Measurements from ENCODE around the gene KMT2D. TPM values are rescaled to one million over a fixed set of nuclear protein-coding genes. Genes with fewer than 3 reads are reported as not detected.

KMT2D gene
- total RNA-seq, 2 donors from 2014 or later: 137 to 139 TPM

- ATAC-seq: no peak
- Mint-ChIP-seq H3K27me3 (no peaks in the 10 kb centered on the region), H3K4me3 (no peak overlapping the region), H3K4me1 (peaks cover 8% of the 10 kb centered on the region), H3K36me3 (ENCODE audit: low read depth) (peaks cover 9% of the 10 kb centered on the region), H3K27ac (no peak overlapping the region)
- DNase-seq: no peak
- H3K9me3 ChIP-seq (ENCODE audit: control insufficient read depth, low read length, poor library complexity, severe bottlenecking): no peaks in the 10 kb centered on the region
Measured at GRCh38 chr12:49041881-49042484, 18.6 kb downstream of the KMT2D start.

DNA sequence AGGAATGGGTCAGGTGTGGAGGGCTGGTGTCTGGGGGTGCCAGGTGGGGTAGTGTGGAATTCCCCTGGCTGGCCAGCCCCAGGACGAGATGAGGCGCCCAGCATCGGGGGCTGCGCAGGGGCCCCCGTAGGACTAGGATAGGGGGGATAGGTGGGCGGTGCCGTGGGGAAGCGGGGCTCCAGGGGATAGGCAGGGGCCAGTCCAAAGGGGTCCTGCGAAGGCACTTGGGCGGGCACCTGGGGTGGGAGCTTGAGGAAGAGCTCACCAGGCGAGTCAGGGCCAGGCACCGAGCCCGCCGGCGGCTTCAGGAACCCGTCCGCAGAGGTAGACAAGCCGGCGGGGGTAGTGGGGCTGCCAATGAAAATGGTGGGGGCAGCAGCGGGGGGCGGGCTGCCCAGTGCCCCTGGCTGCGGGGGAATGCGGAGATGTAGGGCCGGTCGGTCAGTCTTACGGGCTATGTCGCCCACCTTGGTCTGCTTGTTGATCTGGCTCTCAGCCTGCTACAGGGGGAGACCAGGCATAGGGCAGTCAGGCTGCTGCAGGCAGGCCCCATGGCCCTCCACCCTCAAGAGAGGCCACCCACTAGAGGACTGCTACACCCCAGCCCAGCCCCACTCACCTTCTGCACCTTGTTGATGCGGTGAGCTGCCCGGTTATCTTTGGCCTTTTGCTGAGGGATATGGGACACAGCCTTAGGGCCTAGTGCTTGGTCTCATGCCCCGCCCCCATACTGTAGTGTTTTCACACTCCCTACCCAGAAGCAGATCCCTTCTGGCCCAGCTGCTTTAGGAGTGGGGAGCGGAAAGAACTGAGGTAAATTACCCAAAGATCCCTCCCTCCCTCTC, 19.3 kb downstream of the KMT2D start:
- DNase-seq (no peak), ATAC-seq (no peak)
- Mint-ChIP-seq H3K4me1 (peaks cover 8% of the 10 kb centered on the region), H3K27ac (peak overlapping the region; percentile 68), H3K36me3 (ENCODE audit: low read depth) (peaks cover 9% of the 10 kb centered on the region), H3K4me3 (no peak overlapping the region), H3K27me3 (no peaks in the 10 kb centered on the region)
- no peaks in the 10 kb centered on the region for H3K9me3 ChIP-seq (ENCODE audit: control insufficient read depth, low read length, poor library complexity, severe bottlenecking)

DNA sequence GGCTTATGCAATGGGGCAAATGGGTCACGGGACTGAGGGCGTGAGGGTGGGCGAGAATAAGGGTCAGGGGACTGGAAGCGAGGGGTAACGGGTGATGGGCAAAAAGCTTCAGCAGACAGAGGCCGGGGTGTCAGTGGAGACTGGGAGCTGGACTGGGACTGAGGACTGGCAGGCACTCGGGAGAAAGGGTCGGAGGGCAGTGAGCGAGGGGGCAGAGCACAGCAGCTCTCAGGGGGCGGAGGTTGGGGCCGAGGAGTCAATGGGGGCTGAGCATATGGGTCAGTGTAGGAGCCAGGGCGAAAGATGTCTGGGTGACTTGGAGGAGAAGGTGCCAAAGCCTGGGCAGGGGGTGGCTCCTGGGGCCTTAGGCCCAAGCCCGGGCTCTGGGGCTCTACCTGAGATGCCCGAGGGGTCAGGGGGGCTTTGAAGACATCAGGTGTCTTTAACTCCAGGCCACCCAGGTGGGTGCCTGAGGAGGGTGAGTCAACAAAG, 20.2 kb downstream of the KMT2D start:
- Mint-ChIP-seq H3K36me3 (ENCODE audit: low read depth) (peaks cover 9% of the 10 kb centered on the region), H3K4me1 (peaks cover 8% of the 10 kb centered on the region), H3K27me3 (no peaks in the 10 kb centered on the region), H3K27ac (peak overlapping the region; percentile 68), H3K4me3 (no peak overlapping the region)
- no peak for ATAC-seq
- DNase-seq: no peak
- no peaks in the 10 kb centered on the region for H3K9me3 ChIP-seq (ENCODE audit: control insufficient read depth, low read length, poor library complexity, severe bottlenecking)

GRCh38 chr12:49039421-49040363, 20.9 kb downstream of the KMT2D start:
- H3K4me3 Mint-ChIP-seq: peak overlapping the region; percentile 47
- DNase-seq: no peak
- peaks cover 9% of the 10 kb centered on the region for H3K36me3 Mint-ChIP-seq (ENCODE audit: low read depth)
- no peaks in the 10 kb centered on the region for H3K9me3 ChIP-seq (ENCODE audit: control insufficient read depth, low read length, poor library complexity, severe bottlenecking)
- H3K27me3 Mint-ChIP-seq: no peaks in the 10 kb centered on the region
- H3K27ac Mint-ChIP-seq: peak overlapping the region; percentile 68
- ATAC-seq: no peak
- H3K4me1 Mint-ChIP-seq: peaks cover 8% of the 10 kb centered on the region

- ATAC-seq (no peak), DNase-seq (no peak)
- Mint-ChIP-seq H3K27ac (no peak overlapping the region), H3K27me3 (no peaks in the 10 kb centered on the region), H3K4me1 (peaks cover 8% of the 10 kb centered on the region), H3K36me3 (ENCODE audit: low read depth) (peaks cover 4% of the 10 kb centered on the region), H3K4me3 (no peak overlapping the region)
- H3K9me3 ChIP-seq (ENCODE audit: control insufficient read depth, low read length, poor library complexity, severe bottlenecking): no peaks in the 10 kb centered on the region
Measured at GRCh38 chr12:49038291-49038955, 22.2 kb downstream of the KMT2D start.

DNA sequence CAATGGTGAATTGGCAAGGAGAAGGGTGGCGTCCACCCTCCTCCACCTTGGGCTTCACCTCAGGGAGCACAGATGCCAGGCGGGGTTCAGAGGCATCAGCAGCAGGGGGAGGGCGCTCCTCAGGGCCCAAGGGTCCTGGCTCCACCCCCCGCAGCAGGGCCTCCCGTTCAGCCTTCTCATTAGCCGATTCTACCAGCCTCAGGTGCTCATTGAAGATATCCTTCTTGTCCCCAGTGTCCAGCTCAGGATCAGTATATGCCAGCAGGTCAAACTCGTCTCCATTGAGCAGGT, 22.7 kb downstream of the KMT2D start:
- Mint-ChIP-seq H3K36me3 (ENCODE audit: low read depth) (peaks cover 3% of the 10 kb centered on the region), H3K4me3 (no peak overlapping the region), H3K27ac (no peak overlapping the region), H3K4me1 (peaks cover 8% of the 10 kb centered on the region), H3K27me3 (no peaks in the 10 kb centered on the region)
- DNase-seq (no peak), ATAC-seq (no peak)
- H3K9me3 ChIP-seq (ENCODE audit: control insufficient read depth, low read length, poor library complexity, severe bottlenecking): no peaks in the 10 kb centered on the region

GRCh38 chr12:49037111-49037946, 23.3 kb downstream of the KMT2D start:
- no peak for DNase-seq
- Mint-ChIP-seq H3K4me1 (peaks cover 8% of the 10 kb centered on the region), H3K27ac (no peak overlapping the region), H3K27me3 (no peaks in the 10 kb centered on the region), H3K4me3 (no peak overlapping the region), H3K36me3 (ENCODE audit: low read depth) (peaks cover 3% of the 10 kb centered on the region)
- ATAC-seq: no peak
- H3K9me3 ChIP-seq (ENCODE audit: control insufficient read depth, low read length, poor library complexity, severe bottlenecking): no peaks in the 10 kb centered on the region

DNA sequence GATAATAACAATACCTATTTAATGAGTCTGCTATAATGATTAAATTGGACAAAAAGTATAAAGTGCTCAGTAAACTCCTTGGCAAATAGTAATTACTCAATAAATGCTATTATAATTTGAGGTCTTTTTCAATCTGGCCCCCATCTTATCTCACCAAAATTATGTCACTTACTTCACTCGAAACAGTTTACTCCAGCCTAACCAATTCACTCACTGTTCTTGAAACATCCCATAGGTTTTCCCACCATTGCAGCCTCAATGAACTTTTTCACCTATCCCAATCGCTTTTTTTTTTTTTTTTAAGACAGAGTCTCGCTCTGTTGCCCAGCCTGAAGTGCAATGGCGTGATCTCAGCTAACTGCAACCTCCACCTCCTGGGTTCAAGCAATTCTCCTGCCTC, 24.6 kb downstream of the KMT2D start:
- Mint-ChIP-seq H3K4me1 (peaks cover 8% of the 10 kb centered on the region), H3K4me3 (no peak overlapping the region), H3K27me3 (no peaks in the 10 kb centered on the region), H3K36me3 (ENCODE audit: low read depth) (peaks cover 3% of the 10 kb centered on the region), H3K27ac (peak overlapping the region; percentile 60)
- H3K9me3 ChIP-seq (ENCODE audit: control insufficient read depth, low read length, poor library complexity, severe bottlenecking): no peaks in the 10 kb centered on the region
- DNase-seq: no peak
- no peak for ATAC-seq

DNA sequence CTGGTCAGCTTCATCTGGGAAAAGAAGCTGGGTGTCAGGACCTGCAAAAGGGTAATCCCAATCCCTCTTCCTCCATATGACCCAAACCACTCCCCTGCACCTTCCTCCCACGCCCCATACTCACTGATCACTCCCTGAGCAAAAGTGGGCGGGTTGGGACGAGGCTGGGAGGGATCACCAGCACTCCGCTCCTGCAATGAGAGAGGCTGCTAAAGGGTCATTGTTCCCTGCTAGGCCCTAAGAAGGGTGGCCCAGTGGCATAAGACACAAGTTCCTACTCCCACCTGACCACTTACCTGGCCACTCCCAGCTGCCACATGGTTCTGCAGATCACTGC, 26.3 kb downstream of the KMT2D start:
- H3K27ac Mint-ChIP-seq: peak overlapping the region; percentile 32
- H3K36me3 Mint-ChIP-seq (ENCODE audit: low read depth): peaks cover 3% of the 10 kb centered on the region

GRCh38 chr12:49033611-49034285, 26.8 kb downstream of the KMT2D start:
- Mint-ChIP-seq H3K4me3 (no peak overlapping the region), H3K36me3 (ENCODE audit: low read depth) (peaks cover under 1% of the 10 kb centered on the region), H3K27ac (peak overlapping the region; percentile 32)

More for the DNA sequence above, 26.3 kb downstream of the KMT2D start:
- Mint-ChIP-seq H3K27me3 (no peaks in the 10 kb centered on the region), H3K4me1 (peaks cover 6% of the 10 kb centered on the region), H3K4me3 (no peak overlapping the region)
- DNase-seq (no peak), ATAC-seq (no peak)
- no peaks in the 10 kb centered on the region for H3K9me3 ChIP-seq (ENCODE audit: control insufficient read depth, low read length, poor library complexity, severe bottlenecking)

GRCh38 chr12:49032679-49033447, 27.7 kb downstream of the KMT2D start:
- peaks cover 1% of the 10 kb centered on the region for H3K36me3 Mint-ChIP-seq (ENCODE audit: low read depth)
- ATAC-seq (no peak), DNase-seq (no peak)
- H3K4me3 Mint-ChIP-seq: no peak overlapping the region
- H3K27me3 Mint-ChIP-seq: no peaks in the 10 kb centered on the region
- peak overlapping the region; percentile 8 for H3K27ac Mint-ChIP-seq
- H3K4me1 Mint-ChIP-seq: peaks cover 3% of the 10 kb centered on the region
- H3K9me3 ChIP-seq (ENCODE audit: control insufficient read depth, low read length, poor library complexity, severe bottlenecking): no peaks in the 10 kb centered on the region

More at GRCh38 chr12:49033611-49034285, 26.8 kb downstream of the KMT2D start:
- H3K4me1 Mint-ChIP-seq: peaks cover 3% of the 10 kb centered on the region
- no peak for DNase-seq
- ATAC-seq: no peak
- no peaks in the 10 kb centered on the region for H3K27me3 Mint-ChIP-seq
- H3K9me3 ChIP-seq (ENCODE audit: control insufficient read depth, low read length, poor library complexity, severe bottlenecking): no peaks in the 10 kb centered on the region

Measured in T-helper 17 cell (primary cell).